Measurements from ENCODE around the gene WDR59.

Gene WDR59

GRCh38 chr16:74902161-74902560, 82.8 kb downstream of the WDR59 start:
- DNase-seq = no peak

- no peak for DNase-seq
These were observed 83.3 kb downstream of the WDR59 start for GRCh38 chr16:74901606-74902005.

GRCh38 chr16:74899816-74900215, 85.1 kb downstream of the WDR59 start:
- no peak for DNase-seq

GRCh38 chr16:74898659-74899058, 86.3 kb downstream of the WDR59 start:
- no peak for DNase-seq

GRCh38 chr16:74896389-74897370, 88.2 kb downstream of the WDR59 start:
- DNase-seq = no peak

- DNase-seq = no peak
These were observed 91.4 kb downstream of the WDR59 start for GRCh38 chr16:74893541-74893940.

- DNase-seq = no peak
These were observed 92.1 kb downstream of the WDR59 start for GRCh38 chr16:74892574-74893461.

- no peak for DNase-seq
These were observed 96.0 kb downstream of the WDR59 start for GRCh38 chr16:74888888-74889287.

GRCh38 chr16:74888232-74888862, 96.6 kb downstream of the WDR59 start:
- peak; percentile 37 for DNase-seq

GRCh38 chr16:74887084-74887483, 97.8 kb downstream of the WDR59 start:
- no peak for DNase-seq

GRCh38 chr16:74877706-74878105, 107.2 kb downstream of the WDR59 start:
- no peak for DNase-seq

- DNase-seq = no peak
These were observed 109.9 kb downstream of the WDR59 start for GRCh38 chr16:74874912-74875546.

- no peak for DNase-seq
These were observed 110.8 kb downstream of the WDR59 start for GRCh38 chr16:74874123-74874522.

- DNase-seq = no peak
These were observed 112.6 kb downstream of the WDR59 start for GRCh38 chr16:74872302-74872701.

- no peak for DNase-seq
These were observed 113.3 kb downstream of the WDR59 start for GRCh38 chr16:74871608-74872007.

- peak; percentile 68 for DNase-seq
These were observed 116.4 kb downstream of the WDR59 start for GRCh38 chr16:74868501-74868900.

- no peak for DNase-seq
These were observed 116.9 kb downstream of the WDR59 start for GRCh38 chr16:74868035-74868434.

- no peak for DNase-seq
These were observed 117.6 kb downstream of the WDR59 start for GRCh38 chr16:74867281-74867849.

- DNase-seq = no peak
These were observed 118.9 kb downstream of the WDR59 start for GRCh38 chr16:74865922-74866598.

GRCh38 chr16:74862743-74863244, 122.1 kb downstream of the WDR59 start:
- DNase-seq = peak; percentile 63

GRCh38 chr16:74852500-74852875, 132.4 kb downstream of the WDR59 start:
- DNase-seq = no peak
